HepG2 (cell line): ENCODE results near the gene ING2. TPM values are rescaled to one million over a fixed set of nuclear protein-coding genes. Genes with fewer than 3 reads are reported as not detected.

Experiments
- ATAC-seq: fragments of 200-7000 bp; cut with Tn5 transposase; 3 replicates; pipeline ENCODE4 v1.9.1; 2020; ENCODE audit warnings: mild to moderate bottlenecking, moderate library complexity
- BruUV-seq: library from RNA; stranded (reverse); fragments of 400-500 nt; replicated peaks from 2 replicates; lab custom pipeline; 2021; lab: Mats Ljungman, UMichigan
- CTCF ChIA-PET: fragments of 300-600 bp; formaldehyde crosslinking; extraction: SDS; loops from one replicate; lab custom pipeline; 2021; ENCODE audit warnings: low total read pairs, inconsistent platforms, low intra/inter-chr PET ratio; lab: Yijun Ruan, JAX
- POLR2A ChIA-PET: fragments of 350-600 bp; sonication (Branson Sonifier 250); formaldehyde crosslinking; loops from one replicate; lab custom pipeline; 2020; ENCODE audit warnings: antibody characterized with exemption, inconsistent platforms; lab: Yijun Ruan, JAX
- DNase-seq: peaks from one replicate; pipeline ENCODE4 v3.0.0-alpha.2; 2015; ENCODE audit warnings: low spot score
- FAIRE-seq: peaks from 3 replicates; lab custom pipeline; 2011; peaks lifted over from hg19 to GRCh38; lab: Jason Lieb, UNC
- H2AFZ ChIP-seq: one replicate; pipeline ENCODE4 v1.6.1; 2011; ENCODE audit warnings: low read length, inconsistent platforms
- H3K27ac ChIP-seq: fragments of 300-600 bp; 3 replicates; pipeline ENCODE4 v1.8.0; 2011; ENCODE audit warnings: mixed run types, mild to moderate bottlenecking, mixed read lengths, low read length, inconsistent platforms; ENCODE audit not compliant: insufficient read depth; ENCODE audit errors: extremely low read length
- H3K27me3 ChIP-seq, 2 experiments: fragments of 200-600 bp in 1 of 2; 2 replicates in 1 of 2; 3 replicates in 1 of 2; pipeline versions ENCODE4 v1.6.0 to v1.8.0; 2011; ENCODE audit warnings: low read length in 2 of 2, mild to moderate bottlenecking in 2 of 2, moderate library complexity in 2 of 2, inconsistent platforms in 1 of 2; ENCODE audit not compliant: insufficient read depth in 2 of 2, control insufficient read depth in 1 of 2
- H3K36me3 ChIP-seq, 2 experiments: fragments of 200-600 bp in 1 of 2; replicated peaks in 1 of 2; 2 replicates in 1 of 2; 3 replicates in 1 of 2; pipeline versions ENCODE4 v1.5.1 to v1.8.0; 2011; ENCODE audit warnings: low read length in 2 of 2, inconsistent platforms in 1 of 2; ENCODE audit not compliant: insufficient read depth in 2 of 2, control insufficient read depth in 1 of 2
- H3K4me1 ChIP-seq: 2 replicates; pipeline ENCODE4 v1.5.1; 2012; ENCODE audit warnings: low read length, inconsistent platforms; ENCODE audit not compliant: insufficient read depth
- H3K4me2 ChIP-seq: 2 replicates; pipeline ENCODE4 v1.6.0; 2011; ENCODE audit warnings: low read depth, low read length, inconsistent platforms
- H3K4me3 ChIP-seq, 3 experiments: fragments of 200-600 bp in 1 of 3; sonication (generic), shearing (Covaris generic) in 1 of 3; replicated peaks in 1 of 3; 2 replicates each; pipeline ENCODE4 v1.5.1; 2011 to 2016; ENCODE audit warnings: low read length in 3 of 3, inconsistent platforms in 2 of 3, low read depth in 2 of 3, mild to moderate bottlenecking in 2 of 3, control low read depth in 1 of 3, mixed read lengths in 1 of 3; ENCODE audit not compliant: insufficient read depth in 1 of 3
- H3K79me2 ChIP-seq: one replicate; pipeline ENCODE4 v1.6.1; 2011; ENCODE audit warnings: low read length, inconsistent platforms; ENCODE audit not compliant: insufficient read depth
- H3K9ac ChIP-seq: 2 replicates; pipeline ENCODE4 v1.6.0; 2011; ENCODE audit warnings: mild to moderate bottlenecking, low read depth, low read length, inconsistent platforms; ENCODE audit not compliant: insufficient read depth
- H3K9me3 ChIP-seq: 2 replicates; pipeline ENCODE4 v1.5.1; 2012; ENCODE audit warnings: mild to moderate bottlenecking, low read length
- H4K20me1 ChIP-seq: 2 replicates; pipeline ENCODE4 v1.6.0; 2011; ENCODE audit warnings: inconsistent platforms, mild to moderate bottlenecking, low read length, moderate library complexity; ENCODE audit not compliant: insufficient read depth
- CCAR2 ChIP-seq: fragments of 200-400 bp; formaldehyde crosslinking; optimal IDR thresholded peaks from 2 replicates; pipeline ENCODE3; 2018; ENCODE audit warnings: low read depth, mild to moderate bottlenecking, low read length, moderate library complexity
- PPARG ChIP-seq: conservative IDR thresholded peaks from 2 replicates; pipeline ENCODE4 v1.6.1; 2016; ENCODE audit warnings: missing biosample characterization, missing genetic modification reagents
- STAT5B ChIP-seq: sonication (generic); formaldehyde crosslinking; IDR thresholded peaks from 2 replicates; pipeline ENCODE4 v1.4.0; 2020; ENCODE audit warnings: missing genetic modification reagents
- TAF15 ChIP-seq: fragments of 200-400 bp; formaldehyde crosslinking; IDR thresholded peaks from one replicate; pipeline ENCODE4 v1.6.1; 2018; ENCODE audit warnings: mild to moderate bottlenecking, low read depth, low read length; ENCODE audit not compliant: poor library complexity, severe bottlenecking
- ZBTB49 ChIP-seq: sonication (generic); formaldehyde crosslinking; IDR thresholded peaks from 2 replicates; pipeline ENCODE4 v1.4.0; 2020; ENCODE audit warnings: missing genetic modification reagents, borderline replicate concordance
- ZNF17 ChIP-seq: sonication (generic); formaldehyde crosslinking; IDR thresholded peaks from 2 replicates; pipeline ENCODE4 v1.5.0; 2020; ENCODE audit warnings: mild to moderate bottlenecking, missing genetic modification reagents
- ZNF33B ChIP-seq: sonication (generic); formaldehyde crosslinking; IDR thresholded peaks from 2 replicates; pipeline ENCODE4 v1.5.1; 2020; ENCODE audit warnings: mild to moderate bottlenecking, missing genetic modification reagents
- ZNF691 ChIP-seq: sonication (generic); formaldehyde crosslinking; IDR thresholded peaks from 2 replicates; pipeline ENCODE4 v1.4.0; 2020; ENCODE audit warnings: missing genetic modification reagents, low read depth, mild to moderate bottlenecking, borderline replicate concordance
- ZNF841 ChIP-seq: sonication (generic); formaldehyde crosslinking; IDR thresholded peaks from 2 replicates; pipeline ENCODE4 v1.8.1; 2023; ENCODE audit warnings: missing genetic modification reagents, borderline replicate concordance
- WGBS: methylation state at CpG from one replicate; pipeline ENCODE4 v1.1.6; 2017; ENCODE audit warnings: low lambda C conversion rate; 5-methylcytosine and 5-hydroxymethylcytosine counted together
- in situ Hi-C: cut with HindIII; loops from 2 replicates; pipeline ENCODE4 v1.10.0; 2017; ENCODE audit warnings: low pct_unique_long_range_greater_than_20kb; ENCODE audit not compliant: extremely low pct_ligation_motif_present
- intact Hi-C: fragments of 100-400 bp; cut with micrococcal nuclease; formaldehyde crosslinking; loops from one replicate; pipeline ENCODE4 v1.10.0; 2022; ENCODE audit not compliant: unreplicated experiment
- polyA plus RNA-seq, 8 experiments: library from polyadenylated mRNA; depleted of rRNA in 3 of 8; stranded (reverse) in 7 of 8; unstranded in 1 of 8; fragments of >200 nt; fragmentation: Illumina TruSeq in 4 of 8; extraction: Trizol in 4 of 8; gene quantifications; 2 replicates each; pipeline versions ENCODE4 v1.2.1 to v1.2.3, GENCODE V29; 2011 to 2016; ENCODE audit warnings: low read depth in 4 of 8, missing spikeins in 1 of 8, mixed read lengths in 1 of 8; ENCODE audit not compliant: insufficient read depth in 1 of 8
- total RNA-seq, 5 experiments: library from RNA; depleted of rRNA; stranded (reverse); fragments of >200 nt; fragmentation: Illumina TruSeq; extraction: Trizol; gene quantifications; 2 replicates each; pipeline ENCODE4 v1.2.3, GENCODE V29; 2016; ENCODE audit warnings: low read depth in 1 of 5

The ING2 gene
- total and polyA plus RNA-seq, 2 of the 13 experiments (the other 11 are each of a cell fraction or from before 2014, with no cell fraction given), result 6.6 to 12.4 TPM

GRCh38 chr4:183541010-183541751, 36.3 kb downstream of the ING2 start (continued):
- TF ChIP-seq CCAR2, result no peak

GRCh38 chr4:183541752-183542040, 36.8 kb downstream of the ING2 start:
- Histone ChIP-seq H4K20me1 (no peaks in the 10 kb centered on the region), H3K9me3 (peaks cover 5% of the 10 kb centered on the region; the same call in 1 of the 2 replicates), H3K27me3 (peaks cover 3 to 6% of the 10 kb centered on the region in 2 experiments; a peak in 1 of 5 replicates), H3K4me2 (no peak overlapping the region), H3K27ac (no peak overlapping the region), H2AFZ (no peak overlapping the region), H3K79me2 (no peaks in the 10 kb centered on the region), H3K9ac (no peak overlapping the region), H3K4me1 (peaks cover 11% of the 10 kb centered on the region; the same call in 1 of the 2 replicates), H3K4me3 (no peak overlapping the region), H3K36me3 (no peaks in the 10 kb centered on the region)
- DNase-seq, result no peak
- ChIA-PET CTCF (no interaction called here), POLR2A (no interaction called here)
- no peak; the same call in 2 of the 3 replicates for ATAC-seq
- WGBS, result 39% methylated on average over 3 of the region's 3 CpGs
- TF ChIP-seq ZNF17 (CRISPR knock-in tag) (no peak), ZNF841 (CRISPR knock-in tag) (no peak), PPARG (CRISPR knock-in tag) (no peak)
- in situ Hi-C loops (no loop called here), intact Hi-C loops (no loop called here)
- no peak for FAIRE-seq
- BruUV-seq, result no TSS peak

GRCh38 chr4:183543435-183543834, 38.6 kb downstream of the ING2 start:
- DNase-seq (no peak), FAIRE-seq (no peak), ATAC-seq (no peak)
- no peak for TF ChIP-seq TAF15
- no peak for TF ChIP-seq ZNF691 (CRISPR knock-in tag)
- no peak for TF ChIP-seq ZBTB49 (CRISPR knock-in tag)
- no peak for TF ChIP-seq STAT5B (CRISPR knock-in tag)
- TF ChIP-seq ZNF33B (CRISPR knock-in tag), result no peak
- Histone ChIP-seq H3K4me1 (peaks cover 11% of the 10 kb centered on the region; the same call in 1 of the 2 replicates), H3K27ac (no peak overlapping the region), H3K4me2 (no peak overlapping the region), H3K9me3 (peaks cover 5% of the 10 kb centered on the region; the same call in 1 of the 2 replicates), H3K27me3 (0 out of 5 replicates have a peak, but pooled peaks cover 1 to 6% of the 10 kb centered on the region in 2 experiments), H3K9ac (no peak overlapping the region), H4K20me1 (no peaks in the 10 kb centered on the region), H3K4me3 (no peak overlapping the region), H2AFZ (no peak overlapping the region), H3K36me3 (no peaks in the 10 kb centered on the region), H3K79me2 (no peaks in the 10 kb centered on the region)
- 40% methylated on average over 2 of the region's 2 CpGs for WGBS
- in situ Hi-C loops, result no loop called here
- ChIA-PET CTCF (no interaction called here), POLR2A (no interaction called here)
- intact Hi-C loops, result no loop called here
- BruUV-seq, result no TSS peak
